Measurements from ENCODE around the gene CLEC1A. TPM values are rescaled to one million over a fixed set of nuclear protein-coding genes. Genes with fewer than 3 reads are reported as not detected.
"Not testable (repeated sequence)": the region's sequence is repeated elsewhere in the genome, so short reads cannot be mapped to it uniquely, and the experiment has no call there.

Gene CLEC1A
- total RNA-seq, 1 experiment from 2014 or later = not detected

DNA sequence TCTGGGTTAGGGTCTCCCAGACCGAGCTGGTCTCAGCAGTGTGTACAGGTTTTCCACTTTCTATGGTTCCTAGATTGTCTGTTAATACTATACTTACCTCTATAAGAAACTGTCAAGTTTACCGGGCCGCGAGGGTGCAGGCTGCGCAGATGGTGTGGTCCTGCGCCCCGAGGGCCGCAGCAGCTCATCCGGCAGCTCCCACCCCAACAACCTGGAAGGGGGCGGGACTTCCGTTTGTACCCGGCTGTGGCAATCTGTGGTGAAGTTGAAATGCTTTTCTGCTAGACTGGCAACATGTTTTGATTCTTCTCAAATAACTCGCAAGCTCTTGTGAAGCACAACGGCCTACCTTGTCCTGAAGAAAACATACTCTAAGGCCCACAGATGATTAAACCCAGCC lies 68.3 kb downstream of the CLEC1A start, which contains the start of gene CLEC9A:
CLEC9A (plus strand) TSS at position 237 of the 400 bp plus-strand sequence. CDS start 22,006 bp downstream, outside the sequence.
- DNase-seq = no peak
- Mint-ChIP-seq H3K36me3 (ENCODE audit: insufficient read depth, unreplicated experiment) (no peaks in the 10 kb centered on the region), H3K4me1 (ENCODE audit: low read depth, unreplicated experiment) (peaks cover 9% of the 10 kb centered on the region), H3K27me3 (ENCODE audit: unreplicated experiment) (no peaks in the 10 kb centered on the region), H3K27ac (ENCODE audit: unreplicated experiment) (no peak within 1 kb of the TSS), H3K4me3 (ENCODE audit: low read depth, unreplicated experiment) (no peak within 1 kb of the TSS), H3K9me3 (ENCODE audit: low read depth, unreplicated experiment) (no peaks in the 10 kb centered on the region)
- no TSS peak for BruUV-seq (replicated peaks)
- intact Hi-C loops (cut with micrococcal nuclease; ENCODE audit: unreplicated experiment) = no loop called here
- CTCF ChIA-PET = no interaction called here
- TF ChIP-seq, protein P1, sequence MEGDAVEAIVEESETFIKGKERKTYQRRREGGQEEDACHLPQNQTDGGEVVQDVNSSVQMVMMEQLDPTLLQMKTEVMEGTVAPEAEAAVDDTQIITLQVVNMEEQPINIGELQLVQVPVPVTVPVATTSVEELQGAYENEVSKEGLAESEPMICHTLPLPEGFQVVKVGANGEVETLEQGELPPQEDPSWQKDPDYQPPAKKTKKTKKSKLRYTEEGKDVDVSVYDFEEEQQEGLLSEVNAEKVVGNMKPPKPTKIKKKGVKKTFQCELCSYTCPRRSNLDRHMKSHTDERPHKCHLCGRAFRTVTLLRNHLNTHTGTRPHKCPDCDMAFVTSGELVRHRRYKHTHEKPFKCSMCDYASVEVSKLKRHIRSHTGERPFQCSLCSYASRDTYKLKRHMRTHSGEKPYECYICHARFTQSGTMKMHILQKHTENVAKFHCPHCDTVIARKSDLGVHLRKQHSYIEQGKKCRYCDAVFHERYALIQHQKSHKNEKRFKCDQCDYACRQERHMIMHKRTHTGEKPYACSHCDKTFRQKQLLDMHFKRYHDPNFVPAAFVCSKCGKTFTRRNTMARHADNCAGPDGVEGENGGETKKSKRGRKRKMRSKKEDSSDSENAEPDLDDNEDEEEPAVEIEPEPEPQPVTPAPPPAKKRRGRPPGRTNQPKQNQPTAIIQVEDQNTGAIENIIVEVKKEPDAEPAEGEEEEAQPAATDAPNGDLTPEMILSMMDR (IDR thresholded peaks at IDR 0.05; ENCODE audit: unreplicated experiment) = no peak

DNA sequence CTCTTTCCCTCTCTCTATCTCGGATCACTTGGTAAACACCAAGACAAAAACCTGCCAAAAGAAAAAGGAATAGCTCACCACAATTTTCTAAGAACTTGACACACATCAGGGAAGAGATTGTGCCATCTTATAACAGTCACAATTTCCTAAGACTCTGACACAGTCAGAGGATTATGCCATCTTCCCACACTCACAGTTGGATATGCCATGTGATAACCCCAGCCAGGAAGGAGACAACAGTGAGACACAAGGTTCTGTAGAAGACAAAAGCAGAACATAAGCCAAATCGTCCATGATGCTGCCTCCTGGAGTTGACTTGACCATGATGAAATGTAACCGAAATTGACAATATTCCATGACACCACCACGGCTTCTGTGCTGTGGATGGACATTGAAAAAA lies 71.1 kb downstream of the CLEC1A start:
- no peaks in the 10 kb centered on the region for H3K36me3 Mint-ChIP-seq (ENCODE audit: insufficient read depth, unreplicated experiment)
- TF ChIP-seq, protein P1 (IDR thresholded peaks at IDR 0.05; ENCODE audit: unreplicated experiment) = no peak
- CTCF ChIA-PET = interaction anchor here (1.0 kb wide), 1 partner anchor 17 kb away, joined by 7 read pairs; the partner anchor contains the start of gene CLEC12B

DNA sequence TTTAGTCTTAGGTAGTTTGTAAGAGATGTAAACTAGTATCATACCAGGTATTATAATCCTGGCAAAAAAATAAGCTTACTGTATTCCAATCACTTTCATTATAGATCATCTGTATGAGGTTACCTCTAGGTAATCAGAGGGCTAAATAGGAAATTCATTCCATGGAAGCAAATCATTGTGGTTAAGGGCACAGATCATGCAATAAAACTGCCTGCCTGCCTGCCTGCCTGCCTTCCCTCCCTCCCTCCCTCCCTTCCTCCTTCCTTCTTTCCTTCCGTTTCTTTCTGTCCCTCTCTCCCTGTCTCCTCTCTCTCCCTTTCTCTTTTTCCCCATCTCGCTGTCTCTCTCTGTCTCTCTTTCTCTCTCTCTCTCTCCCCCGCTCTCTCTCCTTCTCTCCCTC lies 71.5 kb downstream of the CLEC1A start:
- CTCF ChIA-PET = interaction anchor here (1.0 kb wide), 1 partner anchor 17 kb away, joined by 7 read pairs; the partner anchor contains the start of gene CLEC12B
- Mint-ChIP-seq H3K36me3 (ENCODE audit: insufficient read depth, unreplicated experiment) (no peaks in the 10 kb centered on the region), H3K27me3 (ENCODE audit: unreplicated experiment) (no peaks in the 10 kb centered on the region), H3K9me3 (ENCODE audit: low read depth, unreplicated experiment) (no peaks in the 10 kb centered on the region), H3K4me1 (ENCODE audit: low read depth, unreplicated experiment) (peaks cover 9% of the 10 kb centered on the region), H3K27ac (ENCODE audit: unreplicated experiment) (no peak overlapping the region), H3K4me3 (ENCODE audit: low read depth, unreplicated experiment) (no peak overlapping the region)
- TF ChIP-seq, protein P1 (IDR thresholded peaks at IDR 0.05; ENCODE audit: unreplicated experiment) = no peak
- intact Hi-C loops (cut with micrococcal nuclease; ENCODE audit: unreplicated experiment) = no loop called here
- no peak for DNase-seq
- no TSS peak for BruUV-seq (replicated peaks)

More for the DNA sequence above, 71.1 kb downstream of the CLEC1A start:
- Mint-ChIP-seq H3K27ac (ENCODE audit: unreplicated experiment) (no peak overlapping the region), H3K4me1 (ENCODE audit: low read depth, unreplicated experiment) (peaks cover 9% of the 10 kb centered on the region), H3K9me3 (ENCODE audit: low read depth, unreplicated experiment) (no peaks in the 10 kb centered on the region), H3K4me3 (ENCODE audit: low read depth, unreplicated experiment) (no peak overlapping the region), H3K27me3 (ENCODE audit: unreplicated experiment) (no peaks in the 10 kb centered on the region)
- intact Hi-C loops (cut with micrococcal nuclease; ENCODE audit: unreplicated experiment) = no loop called here
- BruUV-seq (replicated peaks) = no TSS peak
- DNase-seq = no peak

DNA sequence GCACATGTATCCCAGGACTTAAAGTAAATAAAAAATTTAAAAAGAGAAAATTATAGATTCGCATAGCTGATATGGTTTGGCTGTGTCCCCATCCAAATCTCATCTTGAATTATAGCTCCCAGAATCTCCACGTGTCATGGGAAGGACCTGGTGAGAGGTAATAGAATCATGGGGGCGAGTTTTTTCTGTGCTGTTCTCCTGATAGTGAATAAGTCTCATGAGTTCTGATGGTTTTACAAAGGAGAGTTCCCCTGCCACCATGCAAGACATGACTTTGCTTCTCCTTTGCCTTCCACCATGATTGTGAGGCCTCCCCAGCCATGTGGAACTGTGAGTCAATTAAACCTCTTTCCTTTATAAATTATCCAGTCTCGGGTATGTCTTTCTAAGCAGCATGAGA lies 72.1 kb downstream of the CLEC1A start:
- H3K27ac Mint-ChIP-seq (ENCODE audit: unreplicated experiment); BruUV-seq (replicated peaks); H3K36me3 Mint-ChIP-seq (ENCODE audit: insufficient read depth, unreplicated experiment); DNase-seq; CTCF ChIA-PET; intact Hi-C loops (cut with micrococcal nuclease; ENCODE audit: unreplicated experiment); H3K4me1 Mint-ChIP-seq (ENCODE audit: low read depth, unreplicated experiment); H3K9me3 Mint-ChIP-seq (ENCODE audit: low read depth, unreplicated experiment); H3K4me3 Mint-ChIP-seq (ENCODE audit: low read depth, unreplicated experiment); H3K27me3 Mint-ChIP-seq (ENCODE audit: unreplicated experiment): not testable (repeated sequence)

DNA sequence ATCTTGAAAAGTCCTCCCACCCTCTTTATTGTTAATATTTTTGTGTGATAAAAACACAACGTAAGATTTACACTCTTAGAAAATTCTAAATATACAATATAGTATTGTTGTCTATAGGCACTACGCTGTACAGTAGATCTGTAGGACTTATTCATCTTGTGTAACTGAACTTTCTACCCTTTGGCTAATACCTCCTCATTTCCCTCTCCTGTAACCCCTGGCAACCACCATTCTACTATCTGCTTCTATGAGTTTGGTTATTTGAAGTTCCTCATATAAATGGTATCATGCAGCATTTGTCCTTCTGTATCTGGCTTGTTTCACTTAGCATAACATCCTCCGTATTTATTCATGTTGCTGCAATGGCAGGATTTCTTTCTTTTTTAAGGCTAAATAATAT lies 73.5 kb downstream of the CLEC1A start:
- no peak overlapping the region for H3K4me3 Mint-ChIP-seq (ENCODE audit: low read depth, unreplicated experiment)
- intact Hi-C loops (cut with micrococcal nuclease; ENCODE audit: unreplicated experiment) = no loop called here
- DNase-seq = no peak
- no peak overlapping the region for H3K27ac Mint-ChIP-seq (ENCODE audit: unreplicated experiment)
- TF ChIP-seq, protein P1 (IDR thresholded peaks at IDR 0.05; ENCODE audit: unreplicated experiment) = no peak
- H3K27me3 Mint-ChIP-seq (ENCODE audit: unreplicated experiment) = no peaks in the 10 kb centered on the region
- H3K9me3 Mint-ChIP-seq (ENCODE audit: low read depth, unreplicated experiment) = no peaks in the 10 kb centered on the region
- CTCF ChIA-PET = no interaction called here
- BruUV-seq (replicated peaks) = no TSS peak
- H3K4me1 Mint-ChIP-seq (ENCODE audit: low read depth, unreplicated experiment) = peaks cover 9% of the 10 kb centered on the region
- no peaks in the 10 kb centered on the region for H3K36me3 Mint-ChIP-seq (ENCODE audit: insufficient read depth, unreplicated experiment)

Data from Calu3 (cell line).